IMR-90 (cell line): ENCODE measurements around the gene ENAH.

Experiments
- CHD1 ChIP-seq: IDR thresholded peaks from 2 replicates; pipeline ENCODE4 v1.6.1; 2012; ENCODE audit warnings: low read depth, low read length, improper control_type of control experiment
- MAZ ChIP-seq: IDR thresholded peaks from 2 replicates; pipeline ENCODE4 v1.6.1; 2012; ENCODE audit warnings: low read depth, mild to moderate bottlenecking, low read length, improper control_type of control experiment, moderate library complexity, borderline replicate concordance
- RAD21 ChIP-seq: IDR thresholded peaks from 2 replicates; pipeline ENCODE4 v1.6.1; 2012; ENCODE audit warnings: low read length, improper control_type of control experiment
- RFX5 ChIP-seq: IDR thresholded peaks from 2 replicates; pipeline ENCODE4 v1.8.0; 2012; ENCODE audit warnings: low read depth, mild to moderate bottlenecking, low read length, moderate library complexity
- SMC3 ChIP-seq: fragments of 150-350 bp; IDR thresholded peaks from 2 replicates; pipeline ENCODE4 v1.6.1; 2016; ENCODE audit warnings: low read depth, mild to moderate bottlenecking, antibody characterized with exemption, low read length, moderate library complexity
- TF ChIP-seq, protein P1 (sequence below): conservative IDR thresholded peaks from 2 replicates; pipeline ENCODE4 v1.5.1; 2012; ENCODE audit warnings: mild to moderate bottlenecking, low read depth, low read length, improper control_type of control experiment

DNA sequence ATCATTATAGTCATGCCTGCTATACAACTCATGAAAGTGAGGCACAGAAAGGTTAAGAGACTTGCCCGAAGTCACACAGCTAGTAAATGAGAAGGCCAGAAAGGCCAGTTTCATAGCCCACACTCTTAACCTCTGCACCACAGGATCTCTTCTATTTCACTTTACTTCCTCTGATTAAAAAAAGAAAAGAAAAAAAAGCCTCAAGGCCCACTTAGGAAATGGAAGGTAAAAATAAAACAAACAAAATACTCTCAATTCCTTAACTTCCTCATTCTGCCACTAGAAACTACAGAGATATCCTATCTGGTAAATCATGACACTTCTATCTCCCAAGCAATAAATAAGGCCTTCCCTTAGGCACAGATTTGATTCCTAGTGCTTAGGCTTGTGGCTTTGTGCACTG lies 7.6 kb upstream of the ENAH start:
- no peak for TF ChIP-seq RAD21
- TF ChIP-seq, protein P1, sequence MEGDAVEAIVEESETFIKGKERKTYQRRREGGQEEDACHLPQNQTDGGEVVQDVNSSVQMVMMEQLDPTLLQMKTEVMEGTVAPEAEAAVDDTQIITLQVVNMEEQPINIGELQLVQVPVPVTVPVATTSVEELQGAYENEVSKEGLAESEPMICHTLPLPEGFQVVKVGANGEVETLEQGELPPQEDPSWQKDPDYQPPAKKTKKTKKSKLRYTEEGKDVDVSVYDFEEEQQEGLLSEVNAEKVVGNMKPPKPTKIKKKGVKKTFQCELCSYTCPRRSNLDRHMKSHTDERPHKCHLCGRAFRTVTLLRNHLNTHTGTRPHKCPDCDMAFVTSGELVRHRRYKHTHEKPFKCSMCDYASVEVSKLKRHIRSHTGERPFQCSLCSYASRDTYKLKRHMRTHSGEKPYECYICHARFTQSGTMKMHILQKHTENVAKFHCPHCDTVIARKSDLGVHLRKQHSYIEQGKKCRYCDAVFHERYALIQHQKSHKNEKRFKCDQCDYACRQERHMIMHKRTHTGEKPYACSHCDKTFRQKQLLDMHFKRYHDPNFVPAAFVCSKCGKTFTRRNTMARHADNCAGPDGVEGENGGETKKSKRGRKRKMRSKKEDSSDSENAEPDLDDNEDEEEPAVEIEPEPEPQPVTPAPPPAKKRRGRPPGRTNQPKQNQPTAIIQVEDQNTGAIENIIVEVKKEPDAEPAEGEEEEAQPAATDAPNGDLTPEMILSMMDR, result no peak
- no peak for TF ChIP-seq MAZ
- TF ChIP-seq CHD1, result no peak
- TF ChIP-seq RFX5, result no peak
- TF ChIP-seq SMC3, result no peak
